HG03571 (cell line): ENCODE data around the gene TRNAU1AP.

Source experiments
- ATAC-seq: cut with Tn5 transposase; IDR thresholded peaks from one replicate; pipeline ENCODE4 v1.9.1; 2021; ENCODE audit not compliant: unreplicated experiment

Gene TRNAU1AP

GRCh38 chr1:28604411-28604810 is 51.5 kb downstream of the TRNAU1AP start:
- ATAC-seq = no peak

GRCh38 chr1:28604962-28605361 is 52.1 kb downstream of the TRNAU1AP start:
- no peak for ATAC-seq

- no peak for ATAC-seq
Measured at GRCh38 chr1:28606771-28607170, 53.9 kb downstream of the TRNAU1AP start.

- no peak for ATAC-seq
Measured at GRCh38 chr1:28613175-28613574, 60.3 kb downstream of the TRNAU1AP start.
